Measurements from ENCODE around the gene ACKR4. TPM values are rescaled to one million over a fixed set of nuclear protein-coding genes. Genes with fewer than 3 reads are reported as not detected.

The ACKR4 gene
- total and polyA plus RNA-seq, 2 of the 8 experiments (the other 6 are each of a cell fraction or from before 2014, with no cell fraction given), result not detected

- Histone ChIP-seq H3K79me2 (ENCODE audit: control insufficient read depth in 1 of 2, insufficient read depth in 2 of 2, low read length in 2 of 2) (no peaks in the 10 kb centered on the region), H2BK15ac (ENCODE audit: low read length) (no peak overlapping the region), H3K56ac (replicated peaks; ENCODE audit: insufficient read length, low read depth, low read length) (no peak overlapping the region), H2BK120ac (replicated peaks; ENCODE audit: low read depth, low read length) (no peak overlapping the region), H3K4ac (replicated peaks; ENCODE audit: insufficient read length, low read depth, low read length) (no peak overlapping the region), H3K18ac (ENCODE audit: extremely low read depth, low read length) (no peak overlapping the region), H3K4me2 (ENCODE audit: insufficient read depth in 1 of 2, low read depth in 2 of 2, low read length in 2 of 2) (no peak overlapping the region), H4K5ac (ENCODE audit: insufficient read length, low read depth, low read length) (no peak overlapping the region), H3K14ac (ENCODE audit: insufficient read length) (no peak overlapping the region), H3K4me1 (replicated peaks in 1 of 4; ENCODE audit: control insufficient read depth in 3 of 4, insufficient read depth in 4 of 4, low read length in 3 of 4) (no peaks in the 10 kb centered on the region), H3K79me1 (ENCODE audit: low read depth, low read length) (no peaks in the 10 kb centered on the region), H3K36me3 (ENCODE audit: control insufficient read depth in 2 of 4, insufficient read depth in 4 of 4, low read length in 3 of 4) (no peaks in the 10 kb centered on the region), H2BK20ac (ENCODE audit: low read length) (no peak overlapping the region), H2AFZ (ENCODE audit: low read length) (no peak overlapping the region), H3K27ac (ENCODE audit: low read depth, low read length) (no peak overlapping the region), H3K27me3 (replicated peaks in 1 of 4; ENCODE audit: control insufficient read depth in 3 of 4, extremely low read depth in 1 of 4, insufficient read depth in 3 of 4, low read length in 3 of 4) (no peaks in the 10 kb centered on the region), H2BK5ac (ENCODE audit: low read depth, low read length) (no peak overlapping the region), H3K4me3 (ENCODE audit: extremely low read depth in 1 of 4, insufficient read depth in 2 of 4, low read depth in 3 of 4, low read length in 4 of 4) (no peak overlapping the region), H4K20me1 (replicated peaks in 1 of 2; ENCODE audit: control insufficient read depth in 1 of 2, insufficient read depth in 2 of 2, low read length in 2 of 2) (no peaks in the 10 kb centered on the region), H2AK5ac (ENCODE audit: low read depth, low read length) (no peak overlapping the region), H2BK12ac (ENCODE audit: low read depth, low read length) (no peak overlapping the region), H4K91ac (replicated peaks; ENCODE audit: insufficient read length, low read length) (no peak overlapping the region), H3K23me2 (ENCODE audit: low read depth, low read length) (no peaks in the 10 kb centered on the region; the same call in 1 of the 2 replicates), H4K8ac (ENCODE audit: extremely low read depth, insufficient read depth, low read length) (no peak overlapping the region), H3K23ac (ENCODE audit: insufficient read length) (no peak overlapping the region), H3K9me3 (ENCODE audit: insufficient read depth in 2 of 2, low read depth in 1 of 2, low read length in 1 of 2) (no peaks in the 10 kb centered on the region), H3K9ac (replicated peaks in 1 of 4; ENCODE audit: extremely low read depth in 1 of 4, low read depth in 3 of 4, low read length in 3 of 4) (no peak overlapping the region)
- FAIRE-seq (no peak), DNase-seq (ENCODE audit: low read depth in 1 of 2, low spot score in 2 of 2) (no peak)
- ChIA-PET CTCF (ENCODE audit: partially characterized antibody) (interaction anchor here (0.8 kb wide), 1 partner anchor 51 kb away, joined by 3 read pairs; no protein-coding TSS in a partner anchor), POLR2A (ENCODE audit: partially characterized antibody) (no interaction called here)
- WGBS, 2 experiments (ENCODE audit: extremely low coverage in 1 of 2, insufficient coverage in 1 of 2, insufficient read length in 1 of 2, insufficient replicate concordance in 2 of 2, low coverage in 1 of 2, low lambda C conversion rate in 2 of 2, missing lambda C conversion rate in 1 of 2), result 87% methylated on average over 1 of the region's 1 CpG; no CpG with 5 or more reads in 1 of the 2 experiments
- TF ChIP-seq SRF (IDR thresholded peaks at IDR 0.05; ENCODE audit: low read depth, low read length), result no peak
These were observed 9.7 kb upstream of the ACKR4 start for GRCh38 chr3:132587401-132587800.
